H1 (cell line): ENCODE data around the gene BDKRB1. TPM values are rescaled to one million over a fixed set of nuclear protein-coding genes. Genes with fewer than 3 reads are reported as not detected.
A peak's percentile ranks its signal among the peaks of the same experiment; 100 is the strongest.

Experiments used
- CTCF ChIA-PET: fragments of 300-600 bp; sonication (Branson Sonifier 250); formaldehyde crosslinking; loops from one replicate; lab custom pipeline; 2021; ENCODE audit not compliant: partially characterized antibody; lab: Charles Lee
- POLR2A ChIA-PET: fragments of 300-600 bp; sonication (Branson Sonifier 250); formaldehyde crosslinking; loops from one replicate; lab custom pipeline; 2021; ENCODE audit warnings: inconsistent platforms; ENCODE audit not compliant: partially characterized antibody; lab: Charles Lee
- DNase-seq, 2 experiments: peaks; one replicate each; pipeline versions ENCODE4 v3.0.0 to v3.0.0-alpha.2; 2010 to 2022; ENCODE audit warnings: low spot score in 2 of 2, low read depth in 1 of 2, mixed read lengths in 1 of 2
- FAIRE-seq: peaks from 2 replicates; lab custom pipeline; 2011; peaks lifted over from hg19 to GRCh38; lab: Jason Lieb, UNC
- H2AFZ ChIP-seq: 2 replicates; pipeline ENCODE4 v1.8.1; 2012; ENCODE audit warnings: low read length, inconsistent platforms
- H2AK5ac ChIP-seq: 2 replicates; pipeline ENCODE4 v1.6.1; 2013; ENCODE audit warnings: low read depth, low read length
- H2BK120ac ChIP-seq: replicated peaks from 2 replicates; pipeline ENCODE3; 2013; ENCODE audit warnings: low read depth, low read length, inconsistent platforms
- H2BK12ac ChIP-seq: 2 replicates; pipeline ENCODE4 v1.6.1; 2013; ENCODE audit warnings: low read depth, low read length
- H2BK15ac ChIP-seq: 2 replicates; pipeline ENCODE4 v1.6.1; 2013; ENCODE audit warnings: low read length
- H2BK20ac ChIP-seq: 2 replicates; pipeline ENCODE4 v1.6.1; 2013; ENCODE audit warnings: low read length
- H2BK5ac ChIP-seq: 2 replicates; pipeline ENCODE4 v1.6.1; 2013; ENCODE audit warnings: low read depth, low read length
- H3K14ac ChIP-seq: 2 replicates; pipeline ENCODE4 v1.6.1; 2013; ENCODE audit warnings: inconsistent platforms; ENCODE audit not compliant: insufficient read length
- H3K18ac ChIP-seq: 2 replicates; pipeline ENCODE4 v1.6.1; 2013; ENCODE audit warnings: low read length; ENCODE audit errors: extremely low read depth
- H3K23ac ChIP-seq: 2 replicates; pipeline ENCODE4 v1.6.1; 2013; ENCODE audit warnings: inconsistent platforms; ENCODE audit not compliant: insufficient read length
- H3K23me2 ChIP-seq: 2 replicates; pipeline ENCODE4 v1.6.1; 2013; ENCODE audit warnings: low read depth, low read length
- H3K27ac ChIP-seq: 2 replicates; pipeline ENCODE4 v1.6.1; 2011; ENCODE audit warnings: low read depth, low read length, inconsistent platforms
- H3K27me3 ChIP-seq, 4 experiments: replicated peaks in 1 of 4; 1 replicate in 1 of 4; 2 replicates in 3 of 4; pipeline versions ENCODE4 v1.6.1 to v1.8.1; 2011 to 2013; ENCODE audit warnings: low read length in 3 of 4, mild to moderate bottlenecking in 3 of 4, inconsistent platforms in 2 of 4, mixed read lengths in 2 of 4, moderate library complexity in 1 of 4; ENCODE audit not compliant: control insufficient read depth in 3 of 4, insufficient read depth in 3 of 4; ENCODE audit errors: extremely low read depth in 1 of 4
- H3K36me3 ChIP-seq, 4 experiments: 2 replicates each; pipeline versions ENCODE4 v1.6.1 to v1.8.1; 2011 to 2013; ENCODE audit warnings: mild to moderate bottlenecking in 4 of 4, low read length in 3 of 4, moderate library complexity in 2 of 4, control low read depth in 1 of 4, inconsistent platforms in 1 of 4; ENCODE audit not compliant: insufficient read depth in 4 of 4, control insufficient read depth in 2 of 4
- H3K4ac ChIP-seq: replicated peaks from 2 replicates; pipeline ENCODE3; 2013; ENCODE audit warnings: low read length, low read depth, mixed read lengths, inconsistent platforms; ENCODE audit not compliant: insufficient read length
- H3K4me1 ChIP-seq, 4 experiments: replicated peaks in 1 of 4; 1 replicate in 1 of 4; 2 replicates in 3 of 4; pipeline versions ENCODE4 v1.6.1 to v1.8.1; 2011 to 2013; ENCODE audit warnings: low read length in 3 of 4, inconsistent platforms in 2 of 4, mixed read lengths in 1 of 4; ENCODE audit not compliant: insufficient read depth in 4 of 4, control insufficient read depth in 3 of 4
- H3K4me2 ChIP-seq, 2 experiments: 2 replicates each; pipeline versions ENCODE4 v1.6.1 to v1.8.1; 2011 to 2013; ENCODE audit warnings: low read depth in 2 of 2, low read length in 2 of 2, control low read depth in 1 of 2, inconsistent platforms in 1 of 2, mild to moderate bottlenecking in 1 of 2; ENCODE audit not compliant: insufficient read depth in 1 of 2
- H3K4me3 ChIP-seq, 4 experiments: fragments of 200-600, 300-600 bp in 1 of 4; sonication (generic), shearing (Covaris generic), sonication (Bioruptor Twin) in 1 of 4; 2 replicates each; pipeline versions ENCODE4 v1.5.1 to v1.8.1; 2011 to 2016; ENCODE audit warnings: low read length in 4 of 4, low read depth in 3 of 4, control low read depth in 2 of 4, inconsistent platforms in 2 of 4, mild to moderate bottlenecking in 2 of 4, mixed read lengths in 1 of 4, moderate library complexity in 1 of 4; ENCODE audit not compliant: insufficient read depth in 2 of 4; ENCODE audit errors: extremely low read depth in 1 of 4
- H3K56ac ChIP-seq: replicated peaks from 2 replicates; pipeline ENCODE3; 2013; ENCODE audit warnings: low read depth, mild to moderate bottlenecking, mixed read lengths, low read length, inconsistent platforms; ENCODE audit not compliant: insufficient read length
- H3K79me1 ChIP-seq: 2 replicates; pipeline ENCODE4 v1.6.1; 2013; ENCODE audit warnings: low read depth, low read length, control low read depth
- H3K79me2 ChIP-seq, 2 experiments: 2 replicates each; pipeline versions ENCODE4 v1.6.1 to v1.8.1; 2012 to 2013; ENCODE audit warnings: low read length in 2 of 2, mild to moderate bottlenecking in 2 of 2, inconsistent platforms in 1 of 2; ENCODE audit not compliant: insufficient read depth in 2 of 2, control insufficient read depth in 1 of 2
- H3K9ac ChIP-seq, 4 experiments: replicated peaks in 1 of 4; 1 replicate in 1 of 4; 2 replicates in 3 of 4; pipeline versions ENCODE4 v1.6.1 to v1.8.1; 2011 to 2013; ENCODE audit warnings: low read depth in 3 of 4, low read length in 3 of 4, control low read depth in 2 of 4, mild to moderate bottlenecking in 2 of 4, moderate library complexity in 2 of 4, inconsistent platforms in 1 of 4; ENCODE audit errors: extremely low read depth in 1 of 4
- H3K9me3 ChIP-seq, 2 experiments: 2 replicates each; pipeline versions ENCODE4 v1.6.1 to v1.8.1; 2012 to 2013; ENCODE audit warnings: mild to moderate bottlenecking in 2 of 2, moderate library complexity in 2 of 2, control low read depth in 1 of 2, inconsistent platforms in 1 of 2, low read depth in 1 of 2, low read length in 1 of 2, mixed read lengths in 1 of 2; ENCODE audit not compliant: insufficient read depth in 2 of 2
- H4K20me1 ChIP-seq, 2 experiments: replicated peaks in 1 of 2; 2 replicates each; pipeline versions ENCODE3 to v1.8.1; 2011 to 2013; ENCODE audit warnings: inconsistent platforms in 2 of 2, low read length in 2 of 2, mild to moderate bottlenecking in 1 of 2; ENCODE audit not compliant: insufficient read depth in 2 of 2, control insufficient read depth in 1 of 2
- H4K5ac ChIP-seq: 2 replicates; pipeline ENCODE4 v1.6.1; 2013; ENCODE audit warnings: low read length, low read depth, mixed read lengths, inconsistent platforms; ENCODE audit not compliant: insufficient read length
- H4K8ac ChIP-seq: 2 replicates; pipeline ENCODE4 v1.8.0; 2013; ENCODE audit warnings: mild to moderate bottlenecking, moderate library complexity, low read length, inconsistent platforms; ENCODE audit not compliant: insufficient read depth; ENCODE audit errors: extremely low read depth
- H4K91ac ChIP-seq: replicated peaks from 2 replicates; pipeline ENCODE3; 2013; ENCODE audit warnings: low read length, mixed read lengths, inconsistent platforms; ENCODE audit not compliant: insufficient read length
- RFX5 ChIP-seq: IDR thresholded peaks from 2 replicates; pipeline ENCODE4 v1.6.1; 2011; ENCODE audit warnings: low read depth, low read length, improper control_type of control experiment, borderline replicate concordance
- WGBS, 2 experiments: shearing (Covaris generic) in 1 of 2; methylation state at CpG; one replicate each; pipeline versions ENCODE4 v1.1.6 to v1.1.7; 2013 to 2015; ENCODE audit warnings: low lambda C conversion rate in 2 of 2, mixed read lengths in 2 of 2, inconsistent platforms in 1 of 2, low coverage in 1 of 2, missing lambda C conversion rate in 1 of 2; ENCODE audit not compliant: insufficient replicate concordance in 2 of 2, insufficient coverage in 1 of 2, insufficient read length in 1 of 2; ENCODE audit errors: extremely low coverage in 1 of 2, missing lambda C conversion rate in 1 of 2; 5-methylcytosine and 5-hydroxymethylcytosine counted together
- polyA plus RNA-seq, 7 experiments: library from polyadenylated mRNA; depleted of rRNA in 3 of 7; stranded (reverse) in 5 of 7; unstranded in 2 of 7; fragments of >200 nt in 5 of 7; fragments of 200-250 nt in 2 of 7; gene quantifications; 1 replicate in 5 of 7; 2 replicates in 1 of 7; 4 replicates in 1 of 7; pipeline versions ENCODE4 v1.2.1 to v1.2.3, GENCODE V29; 2011 to 2013; ENCODE audit warnings: missing spikeins in 2 of 7, mixed read lengths in 2 of 7
- total RNA-seq: library from RNA; stranded (reverse); fragmentation: NEBNext Ultra II Directional; extraction: Animal tissue kit (Norgen Biotek cat#: 25700); gene quantifications from 2 replicates; pipeline ENCODE4 v1.2.1, GENCODE V29; 2021
- TF ChIP-seq, protein P1 (sequence below), 3 experiments: IDR thresholded peaks; 1 replicate in 2 of 3; 2 replicates in 1 of 3; pipeline versions ENCODE4 v1.5.1 to v1.6.1; 2011; ENCODE audit warnings: low read length in 3 of 3, mild to moderate bottlenecking in 3 of 3, inconsistent platforms in 2 of 3, low read depth in 1 of 3, moderate library complexity in 1 of 3; ENCODE audit not compliant: insufficient read depth in 1 of 3; ENCODE audit errors: control extremely low read depth in 1 of 3

BDKRB1 gene
- total and polyA plus RNA-seq, 2 of the 8 experiments (the other 6 are each of a cell fraction or from before 2014, with no cell fraction given): 0.27 TPM; not detected in 1

DNA sequence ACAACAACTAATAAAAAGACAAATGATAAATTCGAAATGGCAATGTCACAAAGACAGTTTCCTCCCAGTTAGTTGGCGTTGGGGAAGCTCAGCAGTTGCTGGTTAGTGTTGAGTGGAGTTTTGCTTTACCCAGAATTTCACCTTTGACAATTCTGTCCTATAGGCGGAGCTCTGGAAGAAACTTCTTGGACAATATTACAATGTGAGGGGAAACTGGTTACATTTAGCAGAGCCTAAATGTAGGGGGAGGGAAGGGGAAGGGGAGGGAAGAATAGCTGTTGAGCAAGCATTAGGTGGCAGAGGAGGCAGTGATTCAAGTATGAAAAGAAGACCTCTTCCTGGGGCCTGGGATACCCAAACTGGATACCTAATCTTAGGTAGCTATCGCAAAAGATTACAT lies 51.4 kb downstream of the BDKRB1 start:
- no peaks in the 10 kb centered on the region for H3K79me1 ChIP-seq
- H4K8ac ChIP-seq: no peak overlapping the region
- H2BK20ac ChIP-seq: no peak overlapping the region
- H2BK15ac ChIP-seq: no peak overlapping the region
- POLR2A ChIA-PET: no interaction called here
- no peak overlapping the region for H3K4me3 ChIP-seq
- no peak for TF ChIP-seq RFX5
- TF ChIP-seq, protein P1, sequence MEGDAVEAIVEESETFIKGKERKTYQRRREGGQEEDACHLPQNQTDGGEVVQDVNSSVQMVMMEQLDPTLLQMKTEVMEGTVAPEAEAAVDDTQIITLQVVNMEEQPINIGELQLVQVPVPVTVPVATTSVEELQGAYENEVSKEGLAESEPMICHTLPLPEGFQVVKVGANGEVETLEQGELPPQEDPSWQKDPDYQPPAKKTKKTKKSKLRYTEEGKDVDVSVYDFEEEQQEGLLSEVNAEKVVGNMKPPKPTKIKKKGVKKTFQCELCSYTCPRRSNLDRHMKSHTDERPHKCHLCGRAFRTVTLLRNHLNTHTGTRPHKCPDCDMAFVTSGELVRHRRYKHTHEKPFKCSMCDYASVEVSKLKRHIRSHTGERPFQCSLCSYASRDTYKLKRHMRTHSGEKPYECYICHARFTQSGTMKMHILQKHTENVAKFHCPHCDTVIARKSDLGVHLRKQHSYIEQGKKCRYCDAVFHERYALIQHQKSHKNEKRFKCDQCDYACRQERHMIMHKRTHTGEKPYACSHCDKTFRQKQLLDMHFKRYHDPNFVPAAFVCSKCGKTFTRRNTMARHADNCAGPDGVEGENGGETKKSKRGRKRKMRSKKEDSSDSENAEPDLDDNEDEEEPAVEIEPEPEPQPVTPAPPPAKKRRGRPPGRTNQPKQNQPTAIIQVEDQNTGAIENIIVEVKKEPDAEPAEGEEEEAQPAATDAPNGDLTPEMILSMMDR (IDR thresholded peaks at IDR 0.05; ENCODE audit: control extremely low read depth in 1 of 3, insufficient read depth in 1 of 3, low read depth in 1 of 3, low read length in 3 of 3): peak in 1 of 3 experiments; percentile 9; a peak in 1 of 4 replicates
- TF ChIP-seq, all 59 proteins: peak for 1
- Histone ChIP-seq H3K27me3 (peaks cover 0 to 1% (median 0%) of the 10 kb centered on the region in 4 experiments; a peak in 1 of 7 replicates), H3K4ac (no peak overlapping the region), H3K79me2 (no peaks in the 10 kb centered on the region), H3K23me2 (no peaks in the 10 kb centered on the region; the same call in 1 of the 2 replicates), H4K91ac (no peak overlapping the region), H3K4me1 (no peaks in the 10 kb centered on the region), H2BK12ac (no peak overlapping the region), H2AFZ (no peak overlapping the region), H4K5ac (no peak overlapping the region), H3K9me3 (no peaks in the 10 kb centered on the region), H2AK5ac (no peak overlapping the region), H4K20me1 (no peaks in the 10 kb centered on the region), H3K9ac (no peak overlapping the region), H3K14ac (no peak overlapping the region), H2BK120ac (no peak overlapping the region), H3K27ac (no peak overlapping the region), H3K4me2 (no peak overlapping the region), H3K36me3 (peaks cover 5 to 20% (median 15%) of the 10 kb centered on the region in 4 experiments; a peak in 7 of 8 replicates), H3K18ac (no peak overlapping the region), H3K56ac (no peak overlapping the region), H2BK5ac (no peak overlapping the region), H3K23ac (no peak overlapping the region)
- DNase-seq: no peak
- CTCF ChIA-PET: interaction anchor here (0.7 to 2.4 kb wide), 10 partner anchors 11 to 746 kb away, joined by 3 to 10 read pairs (median 3); no protein-coding TSS in a partner anchor
- WGBS, 2 experiments: 84% methylated on average over 4 of the region's 4 CpGs; no CpG with 5 or more reads in 1 of the 2 experiments
- FAIRE-seq: peak; percentile 50
